NB4 (cell line): ENCODE data around the gene C2orf92.

Experiments used
- MYC ChIP-seq: IDR thresholded peaks from 2 replicates; pipeline ENCODE4 v1.6.1; 2011; ENCODE audit warnings: low read depth, low read length
- POLR2A ChIP-seq: IDR thresholded peaks from 2 replicates; pipeline ENCODE4 v1.6.1; 2011; ENCODE audit warnings: mild to moderate bottlenecking; ENCODE audit not compliant: insufficient read length; ENCODE audit errors: extremely low read depth
- TF ChIP-seq, protein P1 (sequence below): IDR thresholded peaks from one replicate; pipeline ENCODE4 v1.5.1; 2012; ENCODE audit warnings: low read depth, low read length
- TF ChIP-seq, protein P2 (sequence below): IDR thresholded peaks from 2 replicates; pipeline ENCODE4 v1.6.1; 2011; ENCODE audit warnings: low read depth, low read length

DNA sequence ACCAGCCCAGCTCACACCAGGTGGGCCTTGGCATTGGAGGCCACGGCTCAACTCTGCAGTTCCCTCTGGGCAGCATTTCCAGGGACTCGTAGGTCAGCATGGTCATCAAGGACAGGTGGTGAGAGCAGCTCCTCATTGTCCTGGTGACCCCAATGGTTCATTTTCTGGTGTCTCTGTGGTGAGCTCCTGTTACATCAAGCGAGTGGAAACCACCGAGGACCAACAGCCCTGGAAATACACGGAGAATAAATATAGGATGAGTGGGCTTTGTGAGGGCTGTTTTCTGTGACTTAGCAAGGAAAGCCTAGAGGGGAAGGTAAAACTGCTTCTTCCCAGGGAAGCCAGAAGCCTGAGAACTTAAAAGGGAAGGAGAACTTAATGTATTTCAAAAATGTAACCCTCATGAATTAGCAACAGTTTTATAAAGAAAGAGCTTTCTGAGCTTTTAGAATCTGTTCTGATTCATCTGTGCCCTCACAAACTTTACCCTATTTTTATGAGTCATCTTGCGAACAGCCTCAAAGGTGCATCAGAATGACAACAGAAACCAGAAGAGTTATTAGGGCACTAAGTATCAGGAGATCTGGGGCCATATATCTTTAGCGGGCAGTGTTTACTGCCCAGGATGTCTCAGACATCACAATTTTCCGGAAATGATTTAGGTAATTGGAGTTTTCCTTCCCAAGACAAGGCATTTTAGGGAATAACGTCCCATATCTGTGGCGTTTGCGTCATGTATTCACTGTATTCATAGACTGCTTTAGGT is 18.7 kb downstream of the C2orf92 start:
- TF ChIP-seq POLR2A, result no peak
- TF ChIP-seq, protein P1, sequence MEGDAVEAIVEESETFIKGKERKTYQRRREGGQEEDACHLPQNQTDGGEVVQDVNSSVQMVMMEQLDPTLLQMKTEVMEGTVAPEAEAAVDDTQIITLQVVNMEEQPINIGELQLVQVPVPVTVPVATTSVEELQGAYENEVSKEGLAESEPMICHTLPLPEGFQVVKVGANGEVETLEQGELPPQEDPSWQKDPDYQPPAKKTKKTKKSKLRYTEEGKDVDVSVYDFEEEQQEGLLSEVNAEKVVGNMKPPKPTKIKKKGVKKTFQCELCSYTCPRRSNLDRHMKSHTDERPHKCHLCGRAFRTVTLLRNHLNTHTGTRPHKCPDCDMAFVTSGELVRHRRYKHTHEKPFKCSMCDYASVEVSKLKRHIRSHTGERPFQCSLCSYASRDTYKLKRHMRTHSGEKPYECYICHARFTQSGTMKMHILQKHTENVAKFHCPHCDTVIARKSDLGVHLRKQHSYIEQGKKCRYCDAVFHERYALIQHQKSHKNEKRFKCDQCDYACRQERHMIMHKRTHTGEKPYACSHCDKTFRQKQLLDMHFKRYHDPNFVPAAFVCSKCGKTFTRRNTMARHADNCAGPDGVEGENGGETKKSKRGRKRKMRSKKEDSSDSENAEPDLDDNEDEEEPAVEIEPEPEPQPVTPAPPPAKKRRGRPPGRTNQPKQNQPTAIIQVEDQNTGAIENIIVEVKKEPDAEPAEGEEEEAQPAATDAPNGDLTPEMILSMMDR, result no peak
- TF ChIP-seq, protein P2, sequence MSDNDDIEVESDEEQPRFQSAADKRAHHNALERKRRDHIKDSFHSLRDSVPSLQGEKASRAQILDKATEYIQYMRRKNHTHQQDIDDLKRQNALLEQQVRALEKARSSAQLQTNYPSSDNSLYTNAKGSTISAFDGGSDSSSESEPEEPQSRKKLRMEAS, result no peak
- no peak for TF ChIP-seq MYC
